ENCODE results near the gene ABCA5.

The ABCA5 gene

DNA sequence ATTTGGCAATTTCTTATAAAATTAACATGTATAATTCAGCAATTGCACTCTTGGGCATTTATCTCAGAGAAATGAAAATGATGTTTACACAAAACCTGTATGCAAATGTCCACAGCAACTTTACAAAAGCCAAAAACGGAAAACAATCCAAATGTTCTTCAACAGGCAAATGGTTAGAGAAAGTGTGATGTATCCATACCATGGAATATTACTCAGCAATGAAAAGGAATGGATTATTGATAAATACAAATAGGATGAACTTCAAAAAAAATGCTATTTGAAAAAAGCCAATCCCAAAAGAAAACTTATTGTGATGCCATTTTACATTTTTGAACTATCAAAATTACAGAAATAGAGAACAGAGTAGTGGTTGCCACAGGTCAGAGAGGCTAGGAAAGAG lies 61.1 kb downstream of the ABCA5 start:
- no peak for DNase-seq

DNA sequence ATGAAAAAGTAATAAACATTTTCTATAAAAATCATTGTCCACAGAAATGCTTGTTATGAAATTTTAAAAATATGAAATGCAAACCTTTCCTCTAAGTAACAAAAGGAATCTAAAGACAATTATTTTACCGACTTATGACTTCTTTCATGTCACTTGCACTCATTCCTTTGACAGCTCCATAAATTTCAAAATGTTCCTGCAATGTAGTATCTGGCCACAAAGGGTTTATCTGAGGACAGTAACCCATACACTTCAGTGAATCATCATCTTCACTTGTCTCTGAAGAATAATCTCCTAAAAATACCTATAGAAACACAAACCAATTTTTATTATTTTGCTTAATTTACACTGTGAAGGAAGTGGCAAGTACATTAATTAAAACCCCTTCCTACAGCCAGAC lies 72.7 kb downstream of the ABCA5 start:
- no peak for DNase-seq

DNA sequence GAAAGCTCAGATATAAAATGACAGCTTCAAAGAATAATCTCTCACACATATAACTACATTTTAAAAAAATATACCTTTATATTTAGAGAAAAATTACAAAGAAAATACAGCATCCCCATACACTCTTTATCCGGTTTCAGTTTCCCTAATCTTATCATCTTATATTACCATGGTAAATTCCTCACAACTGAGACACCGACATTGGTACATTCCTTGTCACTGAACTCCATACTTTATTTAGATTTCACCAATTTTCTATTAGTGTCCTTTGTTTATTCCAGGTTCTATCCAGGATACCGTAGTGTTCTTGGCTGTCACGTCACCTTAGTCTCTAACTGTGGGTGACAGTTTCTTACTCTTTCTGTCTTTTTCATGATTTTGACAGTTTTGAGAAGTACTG lies 76.3 kb downstream of the ABCA5 start:
- DNase-seq: no peak

DNA sequence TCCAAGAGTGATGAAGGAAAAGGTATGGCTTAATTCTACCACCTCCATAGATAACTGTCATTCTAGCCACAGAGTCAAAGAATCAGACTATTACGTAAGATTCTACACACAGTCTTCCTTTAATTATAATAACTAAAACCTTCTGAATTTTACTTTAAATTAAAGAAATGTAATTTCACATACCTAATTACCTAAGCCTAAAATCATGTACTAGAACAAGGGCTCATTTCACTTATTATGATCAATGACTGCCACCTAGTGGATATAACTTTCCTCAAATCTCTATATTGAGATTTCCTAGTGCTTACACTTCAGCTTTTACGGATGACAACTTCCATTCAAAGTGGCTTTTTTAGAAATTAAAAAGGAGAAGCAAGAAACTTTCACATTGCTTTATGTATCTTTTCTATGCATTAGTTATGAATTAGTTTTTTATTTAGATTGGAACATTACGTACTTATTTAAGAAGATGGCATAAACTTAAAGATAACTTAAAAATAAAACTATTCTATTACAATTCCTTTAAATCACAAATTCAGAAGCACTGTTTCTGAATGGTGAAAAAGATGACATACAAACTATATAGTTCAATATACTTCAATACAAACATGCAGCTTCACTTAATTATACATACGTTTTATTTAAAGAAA lies 80.1 kb downstream of the ABCA5 start:
- DNase-seq: no peak

DNA sequence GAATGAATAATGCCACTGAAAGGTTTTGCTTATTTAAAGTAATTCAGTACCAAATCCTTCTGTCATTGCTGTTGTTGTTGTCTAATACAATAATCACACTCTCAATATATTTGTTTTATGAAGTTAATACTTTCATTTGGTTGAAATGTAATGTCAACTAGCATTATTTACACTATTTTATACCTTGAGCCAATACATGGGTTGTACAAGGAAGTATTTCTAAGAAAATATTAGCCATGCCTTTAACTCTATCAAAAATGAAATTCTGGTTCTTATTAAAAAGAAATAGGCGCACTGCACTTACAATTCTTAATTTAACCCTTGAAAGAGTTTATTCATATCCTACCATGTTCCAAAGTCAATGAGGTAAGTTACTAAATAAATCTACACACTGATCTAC lies 80.7 kb downstream of the ABCA5 start:
- DNase-seq: no peak

DNA sequence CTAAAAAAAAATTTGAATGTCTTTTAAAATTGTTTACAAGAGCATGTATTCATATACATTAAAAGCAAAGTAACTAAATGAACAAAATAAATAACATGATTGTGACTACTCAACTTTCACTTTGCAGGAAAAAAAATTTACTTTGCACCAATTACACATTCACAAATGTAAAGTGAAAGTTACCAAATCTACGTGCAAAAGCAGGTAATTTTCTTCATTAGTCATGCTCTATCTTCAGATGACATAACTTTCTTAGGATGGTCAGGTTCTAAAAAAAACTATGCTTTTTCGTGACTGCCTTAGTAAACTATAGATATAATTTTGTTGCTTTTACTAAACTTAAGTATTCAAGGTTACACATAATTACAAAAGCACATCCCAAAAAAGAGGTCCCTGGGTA lies 81.3 kb downstream of the ABCA5 start:
- DNase-seq: no peak

DNA sequence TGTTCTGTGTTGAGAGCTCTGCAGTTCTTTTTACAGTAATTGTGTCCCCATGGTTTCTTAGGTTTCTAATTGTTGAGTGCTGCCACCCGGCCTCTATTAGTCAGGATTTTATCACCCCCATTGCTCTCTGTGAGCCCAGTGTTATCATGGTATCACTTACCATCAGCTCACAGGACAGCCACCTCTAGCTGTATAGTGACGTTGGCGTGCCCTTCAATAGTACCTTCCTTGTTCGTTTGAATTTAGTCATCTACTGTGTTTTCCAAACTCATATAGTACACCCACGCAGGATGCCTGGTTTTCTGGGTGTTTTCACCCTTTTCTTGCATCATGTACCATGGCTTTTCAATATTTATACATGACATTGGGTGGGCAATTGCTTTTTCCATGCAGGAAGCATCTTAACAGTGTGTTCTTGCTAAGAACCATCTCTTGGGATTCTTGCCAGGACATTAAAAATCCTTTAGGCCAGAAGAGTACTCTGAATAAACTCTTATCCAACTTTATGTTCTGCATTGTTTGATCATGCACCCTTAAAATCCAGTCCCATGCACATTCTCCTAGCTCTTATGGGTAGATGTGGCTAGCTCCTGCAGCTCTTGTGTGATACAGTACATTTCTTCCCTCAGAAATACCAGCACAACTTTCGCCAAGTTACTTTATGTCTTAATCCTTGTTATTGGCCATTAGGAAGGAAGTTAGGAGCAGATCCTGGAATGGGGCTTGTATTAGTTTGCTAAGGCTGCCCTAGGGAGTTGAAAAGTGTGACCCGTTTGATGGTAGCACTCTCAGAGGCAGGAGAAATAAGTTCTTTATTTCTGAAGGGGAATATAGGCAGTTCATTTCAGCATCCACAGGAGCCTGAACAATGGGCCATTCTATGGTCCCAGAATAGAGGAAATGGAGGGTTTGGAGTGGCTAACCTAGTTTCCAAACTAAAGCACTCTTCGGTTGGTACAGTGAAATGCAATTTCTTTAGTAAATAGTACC lies 87.0 kb downstream of the ABCA5 start:
- no peak for DNase-seq

DNA sequence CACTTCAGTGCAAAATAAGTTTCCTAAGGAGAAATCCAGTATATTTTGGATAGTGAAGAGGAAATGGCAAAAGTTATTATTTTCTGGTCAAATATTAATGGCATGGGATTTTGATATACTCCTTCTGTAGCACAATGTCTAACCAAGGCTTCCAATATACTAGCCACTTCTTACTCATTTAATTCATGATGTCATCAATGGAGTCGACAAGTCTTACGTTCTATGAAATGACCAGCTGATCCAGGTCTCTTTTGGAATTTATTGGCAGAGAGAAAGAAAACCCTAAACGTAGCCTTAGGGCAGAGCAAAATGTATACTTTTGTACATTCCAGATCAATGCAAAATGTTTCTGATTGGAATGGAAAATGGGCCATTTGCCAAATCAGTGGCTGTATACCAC lies 90.0 kb downstream of the ABCA5 start:
- no peak for DNase-seq

DNA sequence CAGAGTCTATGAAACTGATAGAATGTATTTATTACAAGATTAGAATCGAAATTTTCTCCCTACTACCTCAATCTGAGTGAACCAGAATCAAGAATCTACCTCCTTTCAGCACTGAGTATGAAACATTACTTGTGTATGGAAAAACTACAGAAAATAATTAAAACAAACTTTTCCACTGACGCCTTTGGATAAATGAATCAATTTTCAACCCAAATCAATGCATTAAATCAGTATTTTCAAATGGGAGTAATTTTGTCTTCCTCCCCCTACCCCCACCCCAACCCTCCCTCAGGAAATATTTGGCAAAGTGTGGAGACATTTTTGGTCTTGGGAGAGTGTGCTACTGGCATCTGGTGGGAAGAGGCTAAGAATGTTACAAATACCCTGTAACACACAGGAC lies 90.5 kb downstream of the ABCA5 start:
- DNase-seq: no peak

DNA sequence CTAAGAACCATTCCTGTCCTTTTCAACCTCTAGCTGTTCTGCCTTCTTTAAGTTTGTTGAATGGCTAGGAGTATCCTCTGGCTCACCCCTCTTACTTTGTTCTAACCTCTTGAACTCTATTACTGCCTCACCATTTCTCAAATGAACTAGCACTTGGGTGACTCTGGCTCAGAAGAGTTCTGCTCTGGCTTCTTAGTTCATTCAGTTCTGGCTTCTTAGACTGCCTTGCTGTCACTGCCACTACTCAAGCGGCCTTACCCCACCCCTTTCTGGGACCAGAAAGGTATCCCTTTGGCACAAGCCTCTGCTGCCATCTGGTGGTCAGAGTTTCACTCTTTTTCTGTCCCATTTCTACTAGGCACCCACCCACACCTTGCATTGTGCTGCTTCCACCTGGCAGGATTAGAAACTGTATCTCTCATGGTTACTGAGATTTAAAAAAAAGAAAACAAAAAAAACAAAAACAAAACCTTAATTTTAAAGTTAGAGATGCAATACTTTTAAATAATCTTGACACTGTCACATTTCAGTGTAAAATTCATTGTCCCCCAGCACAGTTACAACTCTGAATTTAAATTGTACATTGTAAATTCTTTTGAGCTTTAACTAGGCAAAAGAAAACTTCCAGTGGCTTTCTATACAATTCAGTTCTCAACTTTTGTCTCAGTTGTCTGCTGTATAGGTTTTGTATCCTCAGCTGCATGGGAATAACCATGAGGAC lies 91.4 kb downstream of the ABCA5 start:
- DNase-seq: peak; percentile 37

DNA sequence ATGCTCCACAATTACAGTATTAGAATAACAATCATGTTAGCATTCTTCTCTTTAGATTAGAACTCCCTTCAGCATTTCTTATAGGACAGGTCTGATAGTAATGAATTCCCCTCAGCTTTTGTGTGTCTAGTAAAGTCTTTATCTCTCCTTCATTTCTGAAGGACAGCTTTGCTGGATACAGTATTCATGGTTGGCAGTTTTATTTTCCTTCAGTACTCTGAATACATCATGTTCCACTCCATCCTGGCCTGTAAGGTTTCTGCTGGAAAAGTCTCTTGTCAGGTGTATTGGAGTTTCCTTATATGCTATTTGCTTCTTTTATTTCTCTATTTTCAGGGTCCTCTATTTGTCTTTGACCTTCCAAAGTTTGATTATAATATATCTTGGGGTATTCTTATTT lies 94.3 kb downstream of the ABCA5 start:
- DNase-seq: no peak

DNA sequence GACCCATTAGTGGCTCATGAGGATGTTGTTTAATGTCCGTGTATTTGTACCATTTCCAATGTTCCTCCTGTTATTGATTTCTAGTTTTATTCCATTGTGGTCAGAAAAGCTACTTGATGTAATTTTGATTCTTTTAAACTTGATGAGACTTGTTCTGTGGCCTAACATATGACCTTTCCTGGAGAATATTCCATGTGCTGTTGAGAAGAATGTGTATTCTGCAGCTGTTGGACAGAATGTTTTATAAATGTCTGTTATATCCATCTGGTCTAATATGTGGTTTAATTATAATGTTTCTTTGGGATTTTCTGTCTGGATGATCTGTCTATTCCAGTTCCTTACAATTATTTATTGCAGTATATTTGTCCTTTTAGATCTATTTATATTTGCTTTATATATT lies 95.4 kb downstream of the ABCA5 start:
- DNase-seq: no peak

DNA sequence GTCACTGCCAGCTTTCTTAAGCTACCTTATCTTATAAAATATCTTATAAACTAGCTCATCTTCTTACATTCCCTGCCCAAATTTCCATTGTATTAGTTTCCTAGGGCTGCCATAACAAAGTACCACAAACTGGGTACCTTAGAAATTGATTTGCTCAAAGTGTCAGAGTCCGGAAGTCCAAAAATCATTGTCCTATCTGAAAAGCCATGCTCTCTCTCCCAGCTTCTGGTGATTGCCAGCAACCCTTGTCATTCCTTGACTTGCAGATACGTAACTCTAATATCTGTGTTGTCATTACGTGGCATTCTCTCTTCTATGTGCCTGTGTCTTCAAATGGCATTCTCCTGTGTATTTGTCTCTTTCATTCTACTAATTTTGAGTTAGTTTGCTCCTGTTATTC lies 96.0 kb downstream of the ABCA5 start:
- DNase-seq: no peak

DNA sequence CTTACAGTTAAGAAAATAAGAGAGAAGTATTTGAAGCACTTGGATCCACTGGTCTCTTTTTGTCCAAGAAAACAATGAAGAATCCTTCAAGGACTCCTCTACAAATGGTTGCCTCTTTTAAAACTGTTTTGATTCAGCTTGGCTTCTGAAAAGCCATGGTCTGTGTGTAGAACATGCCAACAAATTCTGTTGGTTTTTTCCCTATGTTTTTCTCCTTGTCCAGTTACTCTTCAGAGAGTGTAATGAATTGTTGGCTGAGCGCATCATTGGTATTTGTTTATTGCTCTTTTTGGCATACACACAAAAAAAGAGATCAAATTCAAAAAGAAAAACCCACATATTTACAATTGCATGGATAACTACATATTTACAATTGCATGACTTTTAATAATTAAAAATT lies 98.4 kb downstream of the ABCA5 start, which contains the start of gene ABCA10:
Gene ABCA10 (minus strand): TSS at position 249 of the 400 bp plus-strand sequence. CDS start 3,466 bp downstream, outside the sequence.
- no peak for DNase-seq

DNA sequence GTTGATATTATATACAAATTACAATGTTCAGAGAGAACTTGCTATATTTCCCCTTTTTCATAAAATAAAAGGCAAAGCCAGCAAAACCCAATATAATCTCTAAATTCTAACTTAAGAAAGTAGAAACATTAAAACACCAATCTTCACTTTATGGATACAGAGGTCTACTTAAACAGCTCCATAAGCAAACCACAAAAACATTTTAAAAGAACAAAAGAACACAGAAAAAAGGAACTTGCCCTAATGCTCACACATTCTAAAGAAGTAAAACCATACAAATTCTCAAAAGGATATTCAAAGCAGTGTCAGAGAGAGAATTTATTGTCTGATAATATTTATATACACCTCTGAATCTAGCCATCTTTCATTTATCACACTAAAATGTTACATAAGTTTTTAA lies 98.9 kb downstream of the ABCA5 start:
- DNase-seq: no peak

DNA sequence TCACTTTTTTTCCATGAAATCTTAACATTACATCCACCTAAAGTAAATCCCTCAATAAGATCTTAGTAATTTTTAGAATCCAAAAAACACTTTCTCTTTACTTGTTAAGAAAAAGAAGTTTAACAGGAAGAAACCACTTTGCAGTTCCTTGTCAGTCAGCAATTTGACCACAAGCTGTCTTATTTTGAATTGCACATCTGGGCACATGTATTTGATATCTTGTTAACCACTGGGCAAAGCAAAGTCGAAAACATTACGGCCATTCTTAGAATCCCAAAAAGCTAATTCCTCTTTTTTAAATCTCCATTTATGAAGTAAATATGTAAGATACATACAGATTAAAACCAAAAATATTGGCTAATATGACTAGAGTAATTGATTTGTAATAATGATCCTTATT lies 99.4 kb downstream of the ABCA5 start:
- no peak for DNase-seq

DNA sequence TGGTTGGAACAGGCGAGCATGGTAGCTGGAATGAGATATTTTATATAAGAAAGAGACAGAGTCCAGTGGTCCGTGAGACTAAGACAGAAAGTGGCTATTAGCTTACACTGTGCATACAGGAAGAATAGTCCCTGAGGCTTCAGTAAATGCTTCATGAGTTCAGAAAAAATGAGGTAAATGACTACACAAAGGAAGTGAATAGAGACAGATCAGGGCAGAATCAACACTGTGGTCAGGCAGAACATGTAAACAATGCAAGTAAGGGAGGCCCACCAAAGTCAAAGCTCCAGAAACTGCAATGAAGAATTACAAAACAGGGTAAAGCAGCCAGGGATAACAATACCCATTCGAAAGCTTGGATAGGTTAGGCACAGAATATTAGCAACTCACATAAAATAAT lies 103.1 kb downstream of the ABCA5 start:
- DNase-seq: no peak

DNA sequence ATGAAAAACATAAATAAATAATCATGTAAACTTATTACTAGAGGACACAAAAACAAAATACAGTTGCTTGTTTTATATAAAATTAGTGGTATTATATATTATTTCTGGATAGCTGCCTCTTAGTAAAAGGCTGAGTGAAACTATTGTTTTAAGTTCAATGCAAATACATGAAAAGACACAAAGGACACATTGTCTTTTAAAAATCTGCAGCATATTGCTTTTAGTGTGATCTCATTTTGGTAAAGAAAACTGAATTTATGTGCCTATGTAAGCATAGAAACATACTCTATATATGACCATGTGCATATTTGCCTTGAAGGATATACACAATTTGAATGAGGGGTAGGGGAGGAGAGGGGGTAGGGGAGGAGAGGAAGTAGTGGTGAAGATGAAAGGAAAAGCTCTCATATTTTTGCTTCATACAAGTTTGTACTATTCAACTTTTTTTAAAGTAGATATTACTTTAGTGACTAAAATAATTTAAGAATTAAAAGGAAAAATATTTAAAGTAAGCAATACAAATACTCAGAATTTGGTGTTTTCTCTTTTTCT lies 104.2 kb downstream of the ABCA5 start:
- no peak for DNase-seq

DNA sequence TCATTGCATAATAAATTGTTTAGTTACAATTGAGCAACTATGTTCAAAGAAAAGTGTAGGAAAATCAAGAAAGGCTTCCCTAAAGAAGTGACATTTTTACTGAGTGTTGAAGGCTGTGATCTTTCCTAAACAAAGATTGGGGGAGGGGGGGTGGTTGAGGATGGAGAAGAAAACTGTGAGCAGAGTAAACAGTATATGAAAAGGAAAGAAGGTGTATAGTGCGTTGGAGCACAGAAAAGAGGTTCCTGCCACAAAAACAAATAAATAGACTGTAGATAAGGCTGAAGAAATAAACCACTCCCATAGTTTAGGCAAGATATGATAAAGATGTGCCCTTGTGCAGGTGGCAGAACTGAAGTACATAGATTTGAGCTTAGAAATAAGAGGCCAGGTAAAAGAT lies 106.8 kb downstream of the ABCA5 start:
- no peak for DNase-seq

DNA sequence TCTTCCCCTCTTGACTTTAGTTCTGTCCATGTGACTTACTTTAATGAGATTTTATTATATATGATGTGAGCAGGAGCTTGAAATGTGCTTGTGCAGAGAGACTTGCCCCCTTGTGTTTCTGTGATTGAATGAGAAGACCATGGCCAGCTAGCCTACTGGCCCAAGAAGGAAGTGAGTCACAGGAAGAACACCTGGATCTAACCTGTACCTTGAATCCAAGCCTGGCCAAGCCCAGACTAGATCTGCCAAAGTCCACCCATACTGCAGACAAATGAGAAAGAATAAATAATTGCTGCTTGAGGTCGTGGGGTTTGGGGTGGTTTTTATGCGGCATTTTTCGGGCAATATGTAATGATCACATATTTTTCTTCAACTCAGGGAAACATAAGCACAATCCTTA lies 107.9 kb downstream of the ABCA5 start:
- no peak for DNase-seq

DNA sequence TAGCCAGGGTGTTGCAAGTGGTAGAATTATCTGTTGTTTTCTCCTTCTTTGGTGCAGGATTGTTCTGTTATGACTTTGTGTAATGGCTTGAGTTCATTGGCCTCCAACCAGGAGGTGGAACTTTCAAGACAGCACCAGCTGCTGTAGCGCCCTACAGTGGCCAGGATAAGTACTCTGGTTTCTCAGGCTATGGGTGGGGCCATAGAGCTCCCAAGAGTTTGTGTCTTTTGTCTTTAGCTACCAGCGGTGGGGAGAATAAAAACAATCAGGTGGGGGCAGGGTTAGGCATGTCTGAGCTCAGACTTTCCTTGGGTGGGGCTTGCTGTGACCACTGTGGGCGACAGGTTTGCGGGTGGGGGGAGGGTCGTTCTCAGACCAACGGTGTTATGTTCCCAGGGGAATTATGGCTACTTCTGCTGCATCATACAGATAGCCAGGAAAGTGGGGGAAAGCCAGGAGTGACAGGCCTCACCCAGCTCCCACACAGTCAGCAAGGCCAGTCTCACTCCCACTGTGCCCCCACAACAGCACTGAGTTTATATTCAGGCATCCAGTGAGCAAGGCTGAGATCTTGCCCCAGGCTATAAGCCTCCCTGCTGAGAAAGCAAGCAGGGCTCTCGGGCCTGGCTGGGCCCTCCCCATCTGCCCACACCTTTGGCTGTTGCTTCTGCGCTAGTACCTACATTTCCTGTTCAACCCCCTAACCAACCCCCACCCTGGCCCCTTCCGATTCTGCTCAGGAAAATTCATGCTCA lies 113.7 kb downstream of the ABCA5 start:
- no peak for DNase-seq

DNA sequence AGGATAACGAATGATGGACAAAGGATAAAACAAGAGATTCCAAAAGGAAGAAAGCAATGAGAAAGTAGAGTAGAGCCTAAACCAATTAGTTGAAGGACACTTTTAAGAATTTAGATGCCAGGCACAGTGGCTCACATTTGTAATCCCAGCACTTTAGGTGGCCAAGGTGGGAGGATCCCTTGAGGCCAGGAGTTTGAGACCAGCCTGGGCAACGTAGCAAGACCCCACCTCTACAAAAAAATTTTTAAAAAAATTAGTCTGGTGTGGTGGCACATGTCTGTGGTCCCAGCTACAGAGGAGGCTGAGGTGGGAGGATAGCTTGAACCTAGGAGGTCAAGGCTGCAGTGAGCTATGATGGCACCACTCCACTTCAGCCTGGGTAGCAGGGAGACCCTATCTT lies 118.3 kb downstream of the ABCA5 start:
- no peak for DNase-seq
